ENCODE measurements around the gene ARHGAP29.

DNA sequence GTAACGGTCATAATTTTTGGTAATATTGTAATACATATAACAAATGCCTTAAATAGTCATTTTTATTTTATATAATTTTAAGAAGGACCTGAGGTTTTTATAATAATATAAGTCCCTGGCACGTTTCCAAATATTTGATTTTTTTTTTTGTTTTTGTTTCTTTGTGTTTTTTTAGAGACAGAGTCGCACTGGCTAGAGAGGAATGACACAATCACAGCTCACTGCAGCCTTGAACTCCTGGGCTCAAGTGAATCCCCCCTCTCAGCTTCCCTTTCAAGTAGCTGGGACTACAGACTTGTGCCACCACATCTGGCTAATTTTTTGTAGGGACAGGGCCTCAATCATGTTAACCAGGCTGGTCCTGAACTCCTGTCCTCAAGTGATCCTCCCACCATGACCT, 29.7 kb downstream of the ARHGAP29 start:
- TF ChIP-seq, protein P1, sequence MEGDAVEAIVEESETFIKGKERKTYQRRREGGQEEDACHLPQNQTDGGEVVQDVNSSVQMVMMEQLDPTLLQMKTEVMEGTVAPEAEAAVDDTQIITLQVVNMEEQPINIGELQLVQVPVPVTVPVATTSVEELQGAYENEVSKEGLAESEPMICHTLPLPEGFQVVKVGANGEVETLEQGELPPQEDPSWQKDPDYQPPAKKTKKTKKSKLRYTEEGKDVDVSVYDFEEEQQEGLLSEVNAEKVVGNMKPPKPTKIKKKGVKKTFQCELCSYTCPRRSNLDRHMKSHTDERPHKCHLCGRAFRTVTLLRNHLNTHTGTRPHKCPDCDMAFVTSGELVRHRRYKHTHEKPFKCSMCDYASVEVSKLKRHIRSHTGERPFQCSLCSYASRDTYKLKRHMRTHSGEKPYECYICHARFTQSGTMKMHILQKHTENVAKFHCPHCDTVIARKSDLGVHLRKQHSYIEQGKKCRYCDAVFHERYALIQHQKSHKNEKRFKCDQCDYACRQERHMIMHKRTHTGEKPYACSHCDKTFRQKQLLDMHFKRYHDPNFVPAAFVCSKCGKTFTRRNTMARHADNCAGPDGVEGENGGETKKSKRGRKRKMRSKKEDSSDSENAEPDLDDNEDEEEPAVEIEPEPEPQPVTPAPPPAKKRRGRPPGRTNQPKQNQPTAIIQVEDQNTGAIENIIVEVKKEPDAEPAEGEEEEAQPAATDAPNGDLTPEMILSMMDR (IDR thresholded peaks at IDR 0.05; ENCODE audit: borderline replicate concordance, extremely low read depth, low read length, poor library complexity, severe bottlenecking), result no peak
- TF ChIP-seq EZH2 (IDR thresholded peaks at IDR 0.05; ENCODE audit: borderline replicate concordance, low read depth, low read length, severe bottlenecking), result no peak

Data from DND-41 (cell line).